Smooth muscle cell (in vitro differentiated cells): Measurements from ENCODE around the gene RFFL. TPM values are rescaled to one million over a fixed set of nuclear protein-coding genes. Genes with fewer than 3 reads are reported as not detected.
"Not testable (repeated sequence)": the region's sequence is repeated elsewhere in the genome, so short reads cannot be mapped to it uniquely, and the experiment has no call there.

ENCODE experiments used
- DNase-seq: peaks from one replicate; lab custom pipeline; 2025; ENCODE audit not compliant: unreplicated experiment; lab: John Stamatoyannopoulos, UW
- H2AFZ ChIP-seq: fragments of 200-600 bp; sonication (generic); 2 replicates; pipeline ENCODE4 v1.6.0; 2016; ENCODE audit warnings: antibody characterized with exemption, low read depth, mild to moderate bottlenecking
- H3F3A ChIP-seq: fragments of 200-600 bp; sonication (generic); 2 replicates; pipeline ENCODE4 v1.6.0; 2017; ENCODE audit warnings: antibody characterized with exemption, low read depth
- H3K27ac ChIP-seq: fragments of 200-600 bp; sonication (generic); 2 replicates; pipeline ENCODE4 v1.5.1; 2016; ENCODE audit warnings: low read depth, mild to moderate bottlenecking
- H3K27me3 ChIP-seq: fragments of 200-600 bp; sonication (generic); 2 replicates; pipeline ENCODE4 v1.6.1; 2016; ENCODE audit warnings: low read depth, mild to moderate bottlenecking
- H3K36me3 ChIP-seq: fragments of 200-600 bp; sonication (generic); 2 replicates; pipeline ENCODE4 v1.5.1; 2016; ENCODE audit warnings: low read depth
- H3K4me1 ChIP-seq: fragments of 200-600 bp; sonication (generic); 2 replicates; pipeline ENCODE4 v1.5.1; 2016; ENCODE audit warnings: low read depth
- H3K4me2 ChIP-seq: fragments of 200-600 bp; sonication (generic); 2 replicates; pipeline ENCODE4 v1.6.0; 2016; ENCODE audit warnings: mild to moderate bottlenecking
- H3K4me3 ChIP-seq: fragments of 200-600 bp; sonication (generic); 2 replicates; pipeline ENCODE4 v1.5.1; 2016; ENCODE audit warnings: mild to moderate bottlenecking
- H3K79me2 ChIP-seq: fragments of 200-600 bp; sonication (generic); 2 replicates; pipeline ENCODE4 v1.6.0; 2016; ENCODE audit warnings: low read depth, mild to moderate bottlenecking
- H3K9ac ChIP-seq: fragments of 200-600 bp; sonication (generic); 2 replicates; pipeline ENCODE4 v1.6.0; 2016; ENCODE audit warnings: low read depth
- H3K9me3 ChIP-seq: fragments of 200-600 bp; sonication (generic); replicated peaks from 2 replicates; pipeline ENCODE4 v1.5.1; 2016; ENCODE audit warnings: low read depth
- H4K20me1 ChIP-seq: fragments of 200-600 bp; sonication (generic); 2 replicates; pipeline ENCODE4 v1.6.0; 2016; ENCODE audit warnings: low read depth
- WGBS: methylation state at CpG from one replicate; pipeline ENCODE4 v1.1.7; 2016; ENCODE audit warnings: low lambda C conversion rate; 5-methylcytosine and 5-hydroxymethylcytosine counted together
- polyA plus RNA-seq: library from polyadenylated mRNA; unstranded; fragments of >200 nt; fragmentation: Nextera tagmentation; extraction: Ambion mirVana; gene quantifications from 2 replicates; pipeline ENCODE4 v1.2.1, GENCODE V29; 2016
- total RNA-seq: library from RNA; depleted of rRNA; stranded (reverse); fragments of >200 nt; gene quantifications from 2 replicates; pipeline ENCODE4 v1.2.3, GENCODE V29; 2014
- TF ChIP-seq, protein P1 (sequence below): fragments of 200-600 bp; sonication (generic); IDR thresholded peaks from 2 replicates; pipeline ENCODE4 v1.5.1; 2017; ENCODE audit warnings: borderline replicate concordance, mild to moderate bottlenecking, antibody characterized with exemption; ENCODE audit not compliant: insufficient read depth, poor library complexity, severe bottlenecking

RFFL gene, protein sequence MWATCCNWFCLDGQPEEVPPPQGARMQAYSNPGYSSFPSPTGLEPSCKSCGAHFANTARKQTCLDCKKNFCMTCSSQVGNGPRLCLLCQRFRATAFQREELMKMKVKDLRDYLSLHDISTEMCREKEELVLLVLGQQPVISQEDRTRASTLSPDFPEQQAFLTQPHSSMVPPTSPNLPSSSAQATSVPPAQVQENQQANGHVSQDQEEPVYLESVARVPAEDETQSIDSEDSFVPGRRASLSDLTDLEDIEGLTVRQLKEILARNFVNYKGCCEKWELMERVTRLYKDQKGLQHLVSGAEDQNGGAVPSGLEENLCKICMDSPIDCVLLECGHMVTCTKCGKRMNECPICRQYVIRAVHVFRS
- total RNA-seq (7.1 and 20.0 TPM in 2 replicates), polyA plus RNA-seq (5.3 and 7.0 TPM in 2 replicates)

DNA sequence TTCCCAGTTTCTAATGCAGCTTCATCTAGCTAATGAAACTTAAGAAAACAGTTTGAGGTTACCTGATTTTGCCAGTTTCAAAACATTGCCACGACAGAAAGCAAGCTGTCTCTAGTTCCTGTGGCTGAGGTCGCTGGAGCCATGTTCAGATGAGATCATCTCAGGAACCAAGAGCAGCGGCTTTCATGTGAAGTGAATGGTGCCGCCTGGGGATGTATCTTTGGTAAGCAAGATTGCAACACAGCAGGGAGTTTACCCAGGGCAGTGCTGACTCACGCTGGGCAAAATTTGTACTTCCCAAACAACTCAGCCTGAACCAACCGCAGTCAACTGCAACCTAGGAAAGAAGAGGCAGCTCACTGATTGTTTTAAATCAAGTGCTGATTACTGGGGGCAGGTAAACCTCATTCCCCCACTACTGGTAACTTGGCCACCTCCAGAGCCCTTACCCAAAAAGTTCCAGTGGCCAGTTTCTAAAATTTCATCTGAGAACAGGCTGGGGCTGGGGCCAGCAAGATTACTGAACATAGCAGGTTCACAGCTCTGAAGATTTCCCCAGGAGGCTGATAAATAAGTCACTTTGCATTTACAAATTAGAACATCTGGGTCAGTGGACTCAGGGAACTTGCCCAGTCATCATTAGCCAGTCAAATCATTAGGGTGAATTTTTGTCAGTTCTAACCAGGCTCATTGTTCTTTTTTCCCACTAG, at the start of gene RFFL:
TSS of gene RFFL (minus strand) at position 194 of the 710 bp plus-strand sequence. CDS start 37,154 bp downstream, outside the sequence.
- H3K9ac ChIP-seq = peak within 1 kb of the TSS; percentile 73
- H3K27me3 ChIP-seq = no peaks in the 10 kb centered on the region
- no peaks in the 10 kb centered on the region for H3K36me3 ChIP-seq
- DNase-seq = peak; percentile 36
- no peak within 1 kb of the TSS for H2AFZ ChIP-seq
- H3F3A ChIP-seq = peaks cover 23% of the 10 kb centered on the region
- H3K27ac ChIP-seq = peak within 1 kb of the TSS; percentile 93
- peaks cover 12% of the 10 kb centered on the region for H3K79me2 ChIP-seq
- H3K9me3 ChIP-seq = no peaks in the 10 kb centered on the region
- peaks cover 10% of the 10 kb centered on the region for H3K4me1 ChIP-seq
- TF ChIP-seq, protein P1, sequence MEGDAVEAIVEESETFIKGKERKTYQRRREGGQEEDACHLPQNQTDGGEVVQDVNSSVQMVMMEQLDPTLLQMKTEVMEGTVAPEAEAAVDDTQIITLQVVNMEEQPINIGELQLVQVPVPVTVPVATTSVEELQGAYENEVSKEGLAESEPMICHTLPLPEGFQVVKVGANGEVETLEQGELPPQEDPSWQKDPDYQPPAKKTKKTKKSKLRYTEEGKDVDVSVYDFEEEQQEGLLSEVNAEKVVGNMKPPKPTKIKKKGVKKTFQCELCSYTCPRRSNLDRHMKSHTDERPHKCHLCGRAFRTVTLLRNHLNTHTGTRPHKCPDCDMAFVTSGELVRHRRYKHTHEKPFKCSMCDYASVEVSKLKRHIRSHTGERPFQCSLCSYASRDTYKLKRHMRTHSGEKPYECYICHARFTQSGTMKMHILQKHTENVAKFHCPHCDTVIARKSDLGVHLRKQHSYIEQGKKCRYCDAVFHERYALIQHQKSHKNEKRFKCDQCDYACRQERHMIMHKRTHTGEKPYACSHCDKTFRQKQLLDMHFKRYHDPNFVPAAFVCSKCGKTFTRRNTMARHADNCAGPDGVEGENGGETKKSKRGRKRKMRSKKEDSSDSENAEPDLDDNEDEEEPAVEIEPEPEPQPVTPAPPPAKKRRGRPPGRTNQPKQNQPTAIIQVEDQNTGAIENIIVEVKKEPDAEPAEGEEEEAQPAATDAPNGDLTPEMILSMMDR = no peak
- 0% methylated on average over 6 of the region's 6 CpGs for WGBS
- H3K4me3 ChIP-seq = peak within 1 kb of the TSS; percentile 37
- H4K20me1 ChIP-seq = peaks cover 9% of the 10 kb centered on the region
- peak within 1 kb of the TSS; percentile 61 for H3K4me2 ChIP-seq

DNA sequence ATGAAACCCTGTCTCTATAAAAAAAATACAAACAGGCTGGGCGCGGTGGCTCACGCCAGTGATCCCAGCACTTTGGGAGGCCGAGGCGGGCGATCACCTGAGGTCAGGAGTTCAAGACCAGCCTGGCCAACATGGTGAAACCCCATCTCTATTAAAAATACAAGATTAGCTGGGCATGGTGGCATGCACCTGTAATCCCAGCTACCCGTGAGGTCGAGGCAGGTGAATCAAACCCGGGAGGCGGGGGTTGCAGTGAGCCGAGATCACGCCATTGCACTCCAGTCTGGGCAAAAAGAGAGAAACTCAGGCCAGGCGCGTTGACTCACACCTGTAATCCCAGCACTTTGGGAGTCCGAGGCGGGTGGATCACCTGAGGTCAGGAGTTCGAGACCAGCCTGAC, 47.3 kb upstream of the RFFL start:
- not testable (repeated sequence) for H3K36me3 ChIP-seq, DNase-seq, H3K27ac ChIP-seq, H3K4me2 ChIP-seq, H3F3A ChIP-seq, H3K4me3 ChIP-seq, H3K79me2 ChIP-seq, H3K27me3 ChIP-seq, H2AFZ ChIP-seq, H3K4me1 ChIP-seq, H3K9ac ChIP-seq, H4K20me1 ChIP-seq, H3K9me3 ChIP-seq
- 96% methylated on average over 17 of the region's 17 CpGs for WGBS

DNA sequence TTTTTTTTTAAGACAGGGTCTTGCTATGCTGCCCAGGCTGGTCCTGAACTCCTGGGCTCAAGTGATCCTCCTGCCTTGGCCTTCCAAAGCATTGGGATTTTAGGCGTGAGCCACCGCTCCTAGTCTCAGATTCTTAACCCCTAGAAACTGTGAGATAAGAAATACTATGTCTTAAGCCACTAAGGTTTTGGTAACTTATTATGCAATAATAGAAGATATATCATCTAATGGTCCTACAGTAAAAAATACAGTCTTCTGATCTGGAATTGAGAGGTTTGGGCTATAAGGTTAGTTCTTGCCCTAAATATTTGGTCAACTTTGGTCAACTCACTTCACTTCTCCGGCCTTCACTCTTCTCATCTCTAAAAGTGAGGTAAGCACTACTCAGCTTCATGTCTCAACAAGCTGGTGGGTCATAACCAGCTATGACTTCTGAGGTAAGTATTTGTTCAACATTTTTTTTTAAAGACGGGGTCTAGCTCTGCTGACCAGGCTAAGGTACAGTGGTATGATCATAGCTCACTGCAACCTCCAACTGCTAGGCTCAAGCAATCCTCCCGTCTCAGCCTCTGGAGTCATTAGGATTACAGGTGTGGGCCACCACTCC, 41.4 kb upstream of the RFFL start:
- H3K4me3 ChIP-seq = no peak overlapping the region
- no peak for DNase-seq
- no peak overlapping the region for H2AFZ ChIP-seq
- H3K4me1 ChIP-seq = no peaks in the 10 kb centered on the region
- H3K79me2 ChIP-seq = no peaks in the 10 kb centered on the region
- H3K4me2 ChIP-seq = no peak overlapping the region
- no peak overlapping the region for H3K9ac ChIP-seq
- no peak overlapping the region for H3K27ac ChIP-seq
- 93% methylated on average over 5 of the region's 5 CpGs for WGBS
- H3K27me3 ChIP-seq = no peaks in the 10 kb centered on the region
- no peaks in the 10 kb centered on the region for H3F3A ChIP-seq
- TF ChIP-seq, protein P1 = no peak
- no peaks in the 10 kb centered on the region for H3K9me3 ChIP-seq
- no peaks in the 10 kb centered on the region for H3K36me3 ChIP-seq
- no peaks in the 10 kb centered on the region for H4K20me1 ChIP-seq

DNA sequence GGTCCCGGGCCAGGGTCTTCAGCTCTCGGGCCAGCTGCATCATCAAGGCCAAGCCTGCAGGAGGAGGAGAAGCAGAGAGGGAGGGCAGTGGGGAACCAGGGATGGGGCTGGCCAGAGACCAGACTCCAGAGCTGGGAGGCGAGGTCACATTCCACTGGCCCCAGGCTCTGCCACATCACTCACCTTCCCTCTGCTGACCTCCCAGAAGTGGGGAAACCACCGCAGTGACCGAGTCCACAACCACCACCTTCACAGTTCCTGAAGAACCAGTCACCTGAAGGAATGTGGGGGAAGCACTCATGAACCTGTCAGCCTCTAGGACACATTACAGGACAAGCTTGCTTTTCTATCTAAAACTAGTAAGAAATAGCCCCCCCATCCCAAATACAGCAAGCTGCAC, 39.8 kb upstream of the RFFL start:
- Histone ChIP-seq H4K20me1 (no peaks in the 10 kb centered on the region), H3K36me3 (no peaks in the 10 kb centered on the region), H3K4me1 (no peaks in the 10 kb centered on the region), H3K4me3 (no peak overlapping the region), H3F3A (no peaks in the 10 kb centered on the region), H3K79me2 (no peaks in the 10 kb centered on the region), H3K27me3 (no peaks in the 10 kb centered on the region), H3K9me3 (no peaks in the 10 kb centered on the region), H3K4me2 (no peak overlapping the region), H3K27ac (no peak overlapping the region), H3K9ac (no peak overlapping the region), H2AFZ (no peak overlapping the region)
- TF ChIP-seq, protein P1 = no peak
- 87% methylated on average over 5 of the region's 5 CpGs for whole genome bisulfite sequencing
- no peak for DNase-seq
